ENCODE data around the gene RGS19. TPM values are rescaled to one million over a fixed set of nuclear protein-coding genes. Genes with fewer than 3 reads are reported as not detected.

Gene RGS19
- total and polyA plus RNA-seq, 3 donors from 2014 or later: 4.4 to 10.4 (median 7.3) TPM

DNA sequence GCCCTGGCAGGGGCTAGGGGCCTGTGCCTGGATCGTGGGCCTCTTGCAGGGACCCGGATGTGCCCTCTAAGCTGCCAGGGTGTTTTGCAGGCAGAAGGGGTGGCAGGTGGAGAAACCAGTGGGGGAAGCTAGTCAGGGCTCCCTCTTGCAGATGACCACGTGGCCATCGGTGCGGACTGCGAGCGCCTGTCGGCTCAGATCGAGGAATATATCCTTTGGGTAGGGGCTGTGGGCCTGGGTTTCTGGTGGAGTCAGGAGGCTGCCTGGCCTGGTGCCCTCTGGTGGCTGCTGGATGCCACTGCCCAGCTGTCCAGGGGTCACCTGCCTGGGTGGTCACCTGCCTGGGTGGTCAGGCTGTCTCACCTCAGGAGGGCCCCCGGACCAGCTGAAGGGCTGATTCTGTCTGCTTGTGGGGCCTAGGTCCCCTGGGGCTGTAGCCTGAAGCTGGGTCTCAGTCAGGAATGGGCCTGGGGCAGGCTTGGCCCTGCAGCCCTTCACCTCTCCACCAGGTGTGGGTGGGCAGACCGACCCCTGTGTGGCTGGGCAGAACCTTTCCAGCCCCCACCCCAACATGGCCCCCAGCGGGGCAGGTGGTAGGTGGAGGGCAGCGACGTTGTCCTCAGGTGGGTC, 9.6 kb downstream of the RGS19 start:
- Histone ChIP-seq H3K4me1 (peaks cover 4% of the 10 kb centered on the region), H3K27ac (no peak overlapping the region), H3K36me3 (ENCODE audit: low read depth, missing control alignments) (no peaks in the 10 kb centered on the region), H3K27me3 (no peaks in the 10 kb centered on the region), H3K4me3 (no peak overlapping the region), H3K9me3 (no peaks in the 10 kb centered on the region)
- 79 to 100% methylated on average over 1 to 14 of the region's 14 CpGs for WGBS, 2 donors
- DNase-seq: peak; percentile 37
- TF ChIP-seq POLR2A (IDR thresholded peaks at IDR 0.05) (no peak), CTCF (IDR thresholded peaks at IDR 0.05) (peak in 2 of 3 experiments; percentile 37 to 62)
- intact Hi-C loops (cut with DNase I; ENCODE audit: low total_unique reads): no loop called here

DNA sequence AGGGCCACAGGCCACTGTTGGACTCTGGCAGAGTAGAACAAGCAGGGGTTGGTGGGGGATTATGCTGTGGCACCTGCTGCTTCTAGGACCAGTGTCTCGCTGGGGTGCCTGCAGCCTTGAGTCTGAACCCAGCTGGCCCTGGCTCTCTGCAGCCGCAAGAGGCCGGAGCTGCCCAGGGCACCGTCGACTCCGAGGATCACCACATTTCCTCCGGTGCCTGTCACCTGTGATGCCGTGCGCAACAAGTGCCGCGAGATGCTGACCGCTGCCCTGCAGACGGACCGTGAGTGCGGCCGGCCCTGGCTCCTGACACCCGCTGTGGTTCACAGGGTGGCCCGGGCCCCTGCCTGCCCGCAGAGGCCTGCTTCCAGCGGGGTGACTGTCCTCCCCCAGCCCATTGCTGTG, 10.1 kb downstream of the RGS19 start:
- Histone ChIP-seq H3K36me3 (ENCODE audit: low read depth, missing control alignments) (no peaks in the 10 kb centered on the region), H3K9me3 (no peaks in the 10 kb centered on the region), H3K27me3 (no peaks in the 10 kb centered on the region), H3K27ac (no peak overlapping the region), H3K4me3 (no peak overlapping the region), H3K4me1 (peaks cover 9% of the 10 kb centered on the region)
- no peak for DNase-seq
- intact Hi-C loops (cut with DNase I; ENCODE audit: low total_unique reads): no loop called here
- TF ChIP-seq CTCF (IDR thresholded peaks at IDR 0.05) (no peak), POLR2A (IDR thresholded peaks at IDR 0.05) (no peak)
- WGBS, 2 donors: 93 to 95% methylated on average over 7 to 20 of the region's 20 CpGs

DNA sequence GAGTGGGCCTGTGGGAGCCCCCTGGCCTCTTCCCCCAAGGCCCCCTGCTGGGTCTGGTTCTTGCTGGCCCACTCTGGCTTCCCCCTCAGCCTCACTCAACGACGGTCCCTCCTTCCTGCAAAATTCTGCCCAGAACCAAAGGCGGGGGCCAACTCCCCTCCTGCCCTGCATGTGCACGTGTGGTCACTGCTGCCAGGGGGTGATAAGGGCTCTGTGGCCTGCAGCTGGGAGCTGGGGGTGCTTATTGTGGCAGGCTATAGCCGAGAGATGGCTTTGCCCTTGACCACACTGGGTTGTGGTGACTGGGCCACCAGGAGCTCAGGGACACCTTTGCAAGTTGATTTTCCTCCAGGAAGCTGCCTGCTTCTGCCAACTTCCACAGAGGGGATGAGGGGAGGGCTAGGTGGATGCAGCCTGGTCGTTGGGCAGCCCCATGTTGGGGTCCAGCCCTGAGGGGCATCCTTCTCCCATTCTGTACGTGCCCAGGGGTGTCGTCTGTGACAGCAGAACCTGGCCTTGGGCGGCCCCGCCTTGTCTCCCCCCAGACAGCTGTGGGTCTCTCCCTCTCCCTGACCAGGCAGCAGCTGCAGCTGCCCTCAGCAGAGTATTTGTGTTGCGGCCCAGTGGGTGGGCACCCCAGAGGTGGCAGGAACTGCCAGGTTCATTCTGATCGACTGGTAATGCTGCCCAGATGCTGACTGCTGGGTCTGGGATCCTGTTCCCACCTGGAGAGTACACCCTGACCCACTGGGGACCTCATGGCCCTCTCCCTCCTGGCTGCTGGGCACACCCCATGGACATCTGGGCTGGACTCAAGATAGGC, 10.7 kb downstream of the RGS19 start:
- TF ChIP-seq POLR2A (IDR thresholded peaks at IDR 0.05) (no peak), CTCF (IDR thresholded peaks at IDR 0.05) (no peak)
- no peak overlapping the region for H3K4me3 ChIP-seq
- H3K4me1 ChIP-seq: peaks cover 14% of the 10 kb centered on the region
- intact Hi-C loops (cut with DNase I; ENCODE audit: low total_unique reads): no loop called here
- WGBS, 2 donors: 79 to 80% methylated on average over 8 to 12 of the region's 12 CpGs
- H3K9me3 ChIP-seq: no peaks in the 10 kb centered on the region
- H3K27ac ChIP-seq: no peak overlapping the region
- no peaks in the 10 kb centered on the region for H3K27me3 ChIP-seq
- no peak for DNase-seq
- no peaks in the 10 kb centered on the region for H3K36me3 ChIP-seq (ENCODE audit: low read depth, missing control alignments)

GRCh38 chr20:64067733-64068307, 11.5 kb downstream of the RGS19 start:
- WGBS, 2 donors: 77 to 78% methylated on average over 9 to 12 of the region's 12 CpGs
- Histone ChIP-seq H3K27ac (no peak overlapping the region), H3K9me3 (no peaks in the 10 kb centered on the region), H3K4me3 (no peak overlapping the region), H3K27me3 (no peaks in the 10 kb centered on the region), H3K4me1 (peaks cover 14% of the 10 kb centered on the region), H3K36me3 (ENCODE audit: low read depth, missing control alignments) (no peaks in the 10 kb centered on the region)
- no peak for DNase-seq
- TF ChIP-seq CTCF (IDR thresholded peaks at IDR 0.05): no peak
- TF ChIP-seq POLR2A (IDR thresholded peaks at IDR 0.05): no peak
- intact Hi-C loops (cut with DNase I; ENCODE audit: low total_unique reads): no loop called here
